GM12891 (cell line): Measurements from ENCODE around the gene ZBTB24.

Source experiments
- PAX5 ChIP-seq: IDR thresholded peaks from 2 replicates; pipeline ENCODE4 v1.6.1; 2011; ENCODE audit warnings: low read length, moderate library complexity, mild to moderate bottlenecking; ENCODE audit not compliant: insufficient read depth, severe bottlenecking
- POLR2A ChIP-seq: IDR thresholded peaks from 2 replicates; pipeline ENCODE4 v1.6.1; 2011; ENCODE audit warnings: low read depth, low read length, control low read depth
- POLR2AphosphoS5 ChIP-seq: IDR thresholded peaks from 2 replicates; pipeline ENCODE4 v1.6.1; 2011; ENCODE audit warnings: low read depth, low read length, control low read depth
- POU2F2 ChIP-seq: IDR thresholded peaks from 2 replicates; pipeline ENCODE4 v1.6.1; 2011; ENCODE audit warnings: low read depth, mild to moderate bottlenecking, control low read depth, low read length, moderate library complexity
- SPI1 ChIP-seq: IDR thresholded peaks from 2 replicates; pipeline ENCODE4 v1.6.1; 2011; ENCODE audit warnings: low read depth, low read length, control low read depth
- TAF1 ChIP-seq: IDR thresholded peaks from 2 replicates; pipeline ENCODE4 v1.6.1; 2011; ENCODE audit warnings: low read depth, low read length, control low read depth

DNA sequence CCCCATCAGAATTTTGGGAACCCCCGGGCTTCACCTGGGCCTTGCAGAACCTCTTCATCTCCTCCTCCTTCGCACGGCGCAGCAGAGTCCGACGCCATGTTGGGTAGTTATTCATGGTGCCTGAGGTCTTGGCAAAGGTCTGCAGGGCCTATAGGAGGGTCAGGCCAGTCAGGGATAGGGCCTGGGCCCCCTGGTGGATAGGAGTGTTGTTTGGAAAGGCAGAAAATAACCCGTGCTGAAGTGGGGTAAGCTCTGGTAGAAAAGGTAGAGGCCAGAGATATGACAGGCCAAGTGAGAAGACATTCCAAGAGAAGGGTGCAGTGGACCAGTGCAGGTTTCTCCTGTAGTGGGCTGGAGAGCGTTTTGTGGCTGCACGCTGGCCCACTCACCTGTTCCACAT is 37.6 kb downstream of the ZBTB24 start:
- TF ChIP-seq POLR2A (no peak), POLR2AphosphoS5 (no peak), SPI1 (no peak), TAF1 (no peak), POU2F2 (no peak), PAX5 (no peak)
